A673 (cell line): ENCODE measurements around the gene SYT8.

ENCODE experiments used
- CTCF ChIP-seq: fragments of 300-800, 200-600 bp; sonication (generic); conservative IDR thresholded peaks from 2 replicates; pipeline ENCODE4 v1.5.1; 2017; ENCODE audit warnings: low read depth, mild to moderate bottlenecking, antibody characterized with exemption, low read length, moderate library complexity, mixed read lengths
- EZH2 ChIP-seq: fragments of 200-600 bp; sonication (generic); IDR thresholded peaks from 2 replicates; pipeline ENCODE4 v1.6.1; 2017; ENCODE audit warnings: borderline replicate concordance, low read depth, mild to moderate bottlenecking, mixed read lengths, antibody characterized with exemption, low read length; ENCODE audit not compliant: poor library complexity, severe bottlenecking

GRCh38 chr11:1884303-1884700 lies 49.5 kb downstream of the SYT8 start:
- no peak for TF ChIP-seq EZH2
- no peak for TF ChIP-seq CTCF
